Activated CD8-positive, alpha-beta T cell treated with anti-CD3 and anti-CD28 coated beads for 36 hours (primary cell): ENCODE data around the gene SYCP1. TPM values are rescaled to one million over a fixed set of nuclear protein-coding genes. Genes with fewer than 3 reads are reported as not detected.
"Not testable (repeated sequence)": the region's sequence is repeated elsewhere in the genome, so short reads cannot be mapped to it uniquely, and the experiment has no call there.

Experiments
- ATAC-seq: fragments of 200-7000 bp; cut with Tn5 transposase; one replicate; pipeline ENCODE4 v1.10.0; 2021; ENCODE audit warnings: mild to moderate bottlenecking, moderate library complexity
- CTCF ChIA-PET: fragments of 350-600 bp; sonication (Branson Sonifier 250); formaldehyde crosslinking; loops from one replicate; lab custom pipeline; 2021; ENCODE audit warnings: antibody characterized with exemption; lab: Charles Lee
- POLR2A ChIA-PET: fragments of 350-600 bp; sonication (Branson Sonifier 250); formaldehyde crosslinking; loops from one replicate; lab custom pipeline; 2021; ENCODE audit warnings: antibody characterized with exemption; lab: Charles Lee
- DNase-seq: peaks from one replicate; pipeline ENCODE4 v3.0.0-alpha.2; 2020
- H3K27ac Mint-ChIP-seq: one replicate; pipeline ENCODE4 v1.8.0; 2021; ENCODE audit warnings: mild to moderate bottlenecking, mixed read lengths
- H3K27me3 Mint-ChIP-seq: one replicate; pipeline ENCODE4 v1.8.0; 2021; ENCODE audit warnings: mixed read lengths
- H3K36me3 Mint-ChIP-seq: one replicate; pipeline ENCODE4 v1.8.0; 2021; ENCODE audit warnings: low read depth, mixed read lengths
- H3K4me1 Mint-ChIP-seq: one replicate; pipeline ENCODE4 v1.8.0; 2021; ENCODE audit warnings: low read depth, mixed read lengths
- H3K4me3 Mint-ChIP-seq: one replicate; pipeline ENCODE4 v1.8.0; 2021; ENCODE audit warnings: mild to moderate bottlenecking, moderate library complexity, mixed read lengths
- H3K9me3 Mint-ChIP-seq: one replicate; pipeline ENCODE4 v1.8.0; 2021; ENCODE audit warnings: mixed read lengths
- CTCF ChIP-seq: fragments of 200-600 bp; IDR thresholded peaks from one replicate; pipeline ENCODE4 v1.8.0; 2022; ENCODE audit warnings: antibody characterized with exemption, mild to moderate bottlenecking
- intact Hi-C: fragments of 100-400 bp; cut with micrococcal nuclease; formaldehyde crosslinking; loops from one replicate; pipeline ENCODE4 v1.10.0; 2022
- total RNA-seq, 2 experiments: library from RNA; stranded (reverse); gene quantifications; one replicate each; pipeline ENCODE4 v1.2.3, GENCODE V29; 2021

SYCP1 gene
- total RNA-seq = not detected

GRCh38 chr1:114854693-114855320 lies at the start of gene SYCP1:
Gene SYCP1 (plus strand): TSS chr1:114854863. CDS start chr1:114855465, 602 bp downstream.
- ATAC-seq = no peak
- H3K27ac Mint-ChIP-seq = no peak within 1 kb of the TSS
- no peaks in the 10 kb centered on the region for H3K36me3 Mint-ChIP-seq
- peaks cover 4% of the 10 kb centered on the region for H3K4me1 Mint-ChIP-seq
- POLR2A ChIA-PET = no interaction called here
- no peaks in the 10 kb centered on the region for H3K9me3 Mint-ChIP-seq
- peak; percentile 21 for DNase-seq
- CTCF ChIA-PET = no interaction called here
- H3K4me3 Mint-ChIP-seq = peak within 1 kb of the TSS; percentile 31
- peaks cover 30% of the 10 kb centered on the region for H3K27me3 Mint-ChIP-seq
- TF ChIP-seq CTCF = no peak
- intact Hi-C loops = no loop called here

GRCh38 chr1:114819869-114820268 lies 34.8 kb upstream of the SYCP1 start:
- ATAC-seq = no peak
- Mint-ChIP-seq H3K4me1 (no peaks in the 10 kb centered on the region), H3K4me3 (no peak overlapping the region), H3K27ac (no peak overlapping the region), H3K27me3 (peaks cover 3% of the 10 kb centered on the region), H3K9me3 (peaks cover 15% of the 10 kb centered on the region), H3K36me3 (no peaks in the 10 kb centered on the region)
- POLR2A ChIA-PET = no interaction called here
- no peak for TF ChIP-seq CTCF
- intact Hi-C loops = no loop called here
- CTCF ChIA-PET = no interaction called here
- no peak for DNase-seq

- H3K36me3 Mint-ChIP-seq = no peaks in the 10 kb centered on the region
- ATAC-seq (no peak), DNase-seq (no peak)
- intact Hi-C loops = no loop called here
- no peaks in the 10 kb centered on the region for H3K4me1 Mint-ChIP-seq
- ChIA-PET POLR2A (no interaction called here), CTCF (no interaction called here)
- H3K9me3 Mint-ChIP-seq = peaks cover 15% of the 10 kb centered on the region
- H3K4me3 Mint-ChIP-seq = no peak overlapping the region
- H3K27me3 Mint-ChIP-seq = peaks cover 3% of the 10 kb centered on the region
- TF ChIP-seq CTCF = no peak
- H3K27ac Mint-ChIP-seq = no peak overlapping the region
Measured at GRCh38 chr1:114820392-114820791, 34.3 kb upstream of the SYCP1 start.

GRCh38 chr1:114821978-114822377 lies 32.7 kb upstream of the SYCP1 start:
- intact Hi-C loops = no loop called here
- ATAC-seq = no peak
- H3K4me1 Mint-ChIP-seq = no peaks in the 10 kb centered on the region
- TF ChIP-seq CTCF = no peak
- H3K9me3 Mint-ChIP-seq = peaks cover 17% of the 10 kb centered on the region
- ChIA-PET POLR2A (no interaction called here), CTCF (interaction anchor here (1.0 kb wide), 1 partner anchor 77 kb away, joined by 3 read pairs; no protein-coding TSS in a partner anchor)
- H3K4me3 Mint-ChIP-seq = no peak overlapping the region
- H3K27ac Mint-ChIP-seq = no peak overlapping the region
- no peak for DNase-seq
- no peaks in the 10 kb centered on the region for H3K36me3 Mint-ChIP-seq
- peaks cover 5% of the 10 kb centered on the region for H3K27me3 Mint-ChIP-seq

GRCh38 chr1:114828251-114828650 lies 26.4 kb upstream of the SYCP1 start:
- CTCF ChIA-PET = no interaction called here
- H3K4me3 Mint-ChIP-seq = no peak overlapping the region
- DNase-seq = no peak

GRCh38 chr1:114830075-114830474 lies 24.6 kb upstream of the SYCP1 start:
- H3K27ac Mint-ChIP-seq, H3K36me3 Mint-ChIP-seq, H3K4me3 Mint-ChIP-seq, ATAC-seq, H3K9me3 Mint-ChIP-seq, intact Hi-C loops, H3K4me1 Mint-ChIP-seq, POLR2A ChIA-PET, CTCF ChIA-PET, DNase-seq, H3K27me3 Mint-ChIP-seq: not testable (repeated sequence)

More at GRCh38 chr1:114828251-114828650, 26.4 kb upstream of the SYCP1 start:
- POLR2A ChIA-PET = no interaction called here
- no peak for TF ChIP-seq CTCF
- intact Hi-C loops = no loop called here
- no peak for ATAC-seq
- Mint-ChIP-seq H3K36me3 (no peaks in the 10 kb centered on the region), H3K27me3 (peaks cover 6% of the 10 kb centered on the region), H3K27ac (no peak overlapping the region), H3K4me1 (no peaks in the 10 kb centered on the region), H3K9me3 (peaks cover 6% of the 10 kb centered on the region)
